T-helper 17 cell (primary cell): ENCODE measurements around the gene COQ5. TPM values are rescaled to one million over a fixed set of nuclear protein-coding genes. Genes with fewer than 3 reads are reported as not detected.
"Not testable (repeated sequence)": the region's sequence is repeated elsewhere in the genome, so short reads cannot be mapped to it uniquely, and the experiment has no call there.

ENCODE experiments used
- ATAC-seq: fragments of 150-1000 bp; cut with Tn5 transposase; 2 replicates; pipeline ENCODE4 v1.10.0; 2021; ENCODE audit warnings: mild to moderate bottlenecking, moderate library complexity
- DNase-seq, 3 donors: peaks; one replicate each; pipeline versions ENCODE4 v3.0.0 to v3.0.0-alpha.2; 2020 to 2021
- H3K9me3 ChIP-seq: one replicate; pipeline ENCODE4 v1.7.0; 2013; ENCODE audit warnings: low read length, mild to moderate bottlenecking; ENCODE audit not compliant: control insufficient read depth, poor library complexity, severe bottlenecking
- H3K27ac Mint-ChIP-seq: one replicate; pipeline ENCODE4 v1.8.0; 2022; ENCODE audit warnings: mild to moderate bottlenecking, moderate library complexity, mixed read lengths
- H3K27me3 Mint-ChIP-seq: one replicate; pipeline ENCODE4 v1.8.0; 2022; ENCODE audit warnings: mixed read lengths
- H3K36me3 Mint-ChIP-seq: one replicate; pipeline ENCODE4 v1.8.0; 2022; ENCODE audit warnings: low read depth, mixed read lengths
- H3K4me1 Mint-ChIP-seq: one replicate; pipeline ENCODE4 v1.8.0; 2022; ENCODE audit warnings: mild to moderate bottlenecking, mixed read lengths
- H3K4me3 Mint-ChIP-seq: one replicate; pipeline ENCODE4 v1.8.0; 2022; ENCODE audit warnings: mild to moderate bottlenecking, moderate library complexity, mixed read lengths
- total RNA-seq, 4 donors: library from RNA in 2 of 4; stranded (reverse) in 2 of 4; gene quantifications; one replicate each; pipeline ENCODE4 v1.2.3 and lab custom pipeline; 2022 to 2026

Gene COQ5
- total RNA-seq, 2 donors from 2014 or later = 11.7 to 11.8 TPM

GRCh38 chr12:120487552-120487951, 41.4 kb downstream of the COQ5 start:
- not testable (repeated sequence) for H3K27me3 Mint-ChIP-seq, DNase-seq, H3K36me3 Mint-ChIP-seq, ATAC-seq, H3K4me3 Mint-ChIP-seq, H3K9me3 ChIP-seq, H3K27ac Mint-ChIP-seq
- peaks cover 18% of the 10 kb centered on the region for H3K4me1 Mint-ChIP-seq

- Mint-ChIP-seq H3K27me3 (no peaks in the 10 kb centered on the region), H3K36me3 (no peaks in the 10 kb centered on the region), H3K4me1 (peaks cover 17% of the 10 kb centered on the region), H3K27ac (no peak overlapping the region), H3K4me3 (no peak overlapping the region)
- ATAC-seq = no peak
- no peaks in the 10 kb centered on the region for H3K9me3 ChIP-seq
- no peak for DNase-seq
Measured at GRCh38 chr12:120485961-120486881, 42.7 kb downstream of the COQ5 start.

GRCh38 chr12:120483621-120484020, 45.3 kb downstream of the COQ5 start:
- Mint-ChIP-seq H3K27ac (no peak overlapping the region), H3K27me3 (no peaks in the 10 kb centered on the region), H3K4me1 (peaks cover 17% of the 10 kb centered on the region), H3K36me3 (no peaks in the 10 kb centered on the region), H3K4me3 (no peak overlapping the region)
- ATAC-seq (no peak), DNase-seq (no peak)
- no peaks in the 10 kb centered on the region for H3K9me3 ChIP-seq

- DNase-seq = no peak
- ATAC-seq = no peak
- Mint-ChIP-seq H3K4me3 (no peak overlapping the region), H3K27me3 (no peaks in the 10 kb centered on the region), H3K27ac (no peak overlapping the region), H3K4me1 (peaks cover 14% of the 10 kb centered on the region), H3K36me3 (no peaks in the 10 kb centered on the region)
- H3K9me3 ChIP-seq = no peaks in the 10 kb centered on the region
Measured at GRCh38 chr12:120481022-120481767, 47.8 kb downstream of the COQ5 start.

- peaks cover 14% of the 10 kb centered on the region for H3K4me1 Mint-ChIP-seq
- H3K27me3 Mint-ChIP-seq = no peaks in the 10 kb centered on the region
- H3K4me3 Mint-ChIP-seq = no peak overlapping the region
- no peak for ATAC-seq
- H3K27ac Mint-ChIP-seq = no peak overlapping the region
- no peaks in the 10 kb centered on the region for H3K9me3 ChIP-seq
- no peaks in the 10 kb centered on the region for H3K36me3 Mint-ChIP-seq
- no peak for DNase-seq
Measured at GRCh38 chr12:120480211-120480610, 48.7 kb downstream of the COQ5 start.

GRCh38 chr12:120479458-120479857, 49.5 kb downstream of the COQ5 start:
- no peak for ATAC-seq
- peaks cover 17% of the 10 kb centered on the region for H3K4me1 Mint-ChIP-seq
- no peaks in the 10 kb centered on the region for H3K27me3 Mint-ChIP-seq
- H3K27ac Mint-ChIP-seq = no peak overlapping the region
- DNase-seq = no peak
- H3K9me3 ChIP-seq = no peaks in the 10 kb centered on the region
- no peak overlapping the region for H3K4me3 Mint-ChIP-seq
- H3K36me3 Mint-ChIP-seq = peaks cover 2% of the 10 kb centered on the region

- no peak overlapping the region for H3K4me3 Mint-ChIP-seq
- no peak for DNase-seq
- no peak for ATAC-seq
- H3K9me3 ChIP-seq = no peaks in the 10 kb centered on the region
- no peak overlapping the region for H3K27ac Mint-ChIP-seq
- H3K27me3 Mint-ChIP-seq = no peaks in the 10 kb centered on the region
- peaks cover 2% of the 10 kb centered on the region for H3K36me3 Mint-ChIP-seq
- H3K4me1 Mint-ChIP-seq = peaks cover 9% of the 10 kb centered on the region
Measured at GRCh38 chr12:120475643-120476042, 53.3 kb downstream of the COQ5 start.

- Mint-ChIP-seq H3K4me3 (no peak overlapping the region), H3K36me3 (peaks cover 2% of the 10 kb centered on the region), H3K4me1 (peaks cover 10% of the 10 kb centered on the region), H3K27me3 (no peaks in the 10 kb centered on the region), H3K27ac (peak overlapping the region; percentile 21)
- ATAC-seq = no peak
- no peak for DNase-seq
- no peaks in the 10 kb centered on the region for H3K9me3 ChIP-seq
Measured at GRCh38 chr12:120474616-120474960, 54.4 kb downstream of the COQ5 start.

GRCh38 chr12:120473807-120474615, 54.9 kb downstream of the COQ5 start:
- DNase-seq (no peak), ATAC-seq (no peak)
- Mint-ChIP-seq H3K27me3 (no peaks in the 10 kb centered on the region), H3K36me3 (peaks cover 2% of the 10 kb centered on the region), H3K27ac (peak overlapping the region; percentile 21), H3K4me3 (no peak overlapping the region), H3K4me1 (peaks cover 10% of the 10 kb centered on the region)
- H3K9me3 ChIP-seq = no peaks in the 10 kb centered on the region

- no peak for ATAC-seq
- H3K36me3 Mint-ChIP-seq = peaks cover 2% of the 10 kb centered on the region
- no peak for DNase-seq
- H3K9me3 ChIP-seq = no peaks in the 10 kb centered on the region
- H3K4me3 Mint-ChIP-seq = no peak overlapping the region
- peaks cover 18% of the 10 kb centered on the region for H3K4me1 Mint-ChIP-seq
- no peaks in the 10 kb centered on the region for H3K27me3 Mint-ChIP-seq
- no peak overlapping the region for H3K27ac Mint-ChIP-seq
Measured at GRCh38 chr12:120472521-120472920, 56.4 kb downstream of the COQ5 start.

- H3K36me3 Mint-ChIP-seq = peaks cover 2% of the 10 kb centered on the region
- no peaks in the 10 kb centered on the region for H3K27me3 Mint-ChIP-seq
- H3K9me3 ChIP-seq = no peaks in the 10 kb centered on the region
- ATAC-seq (peak; percentile 12), DNase-seq (no peak)
- H3K4me1 Mint-ChIP-seq = peaks cover 26% of the 10 kb centered on the region
- peak overlapping the region; percentile 78 for H3K27ac Mint-ChIP-seq
- H3K4me3 Mint-ChIP-seq = peak overlapping the region; percentile 91
Measured at GRCh38 chr12:120470150-120470784, 58.7 kb downstream of the COQ5 start.

GRCh38 chr12:120469450-120470149, 59.4 kb downstream of the COQ5 start, which contains the start of gene SRSF9:
TSS of gene SRSF9 (minus strand) at chr12:120469748. CDS start at chr12:120469609, 139 bp downstream.
- Mint-ChIP-seq H3K4me1 (peaks cover 24% of the 10 kb centered on the region), H3K27ac (peak within 1 kb of the TSS; percentile 79), H3K4me3 (peak within 1 kb of the TSS; percentile 91), H3K36me3 (peaks cover 2% of the 10 kb centered on the region), H3K27me3 (no peaks in the 10 kb centered on the region)
- no peaks in the 10 kb centered on the region for H3K9me3 ChIP-seq
- DNase-seq (peak; percentile 96 to 99 (median 98)), ATAC-seq (peak; percentile 88)
